ENCODE results near the gene SPTBN2.

Gene SPTBN2

DNA sequence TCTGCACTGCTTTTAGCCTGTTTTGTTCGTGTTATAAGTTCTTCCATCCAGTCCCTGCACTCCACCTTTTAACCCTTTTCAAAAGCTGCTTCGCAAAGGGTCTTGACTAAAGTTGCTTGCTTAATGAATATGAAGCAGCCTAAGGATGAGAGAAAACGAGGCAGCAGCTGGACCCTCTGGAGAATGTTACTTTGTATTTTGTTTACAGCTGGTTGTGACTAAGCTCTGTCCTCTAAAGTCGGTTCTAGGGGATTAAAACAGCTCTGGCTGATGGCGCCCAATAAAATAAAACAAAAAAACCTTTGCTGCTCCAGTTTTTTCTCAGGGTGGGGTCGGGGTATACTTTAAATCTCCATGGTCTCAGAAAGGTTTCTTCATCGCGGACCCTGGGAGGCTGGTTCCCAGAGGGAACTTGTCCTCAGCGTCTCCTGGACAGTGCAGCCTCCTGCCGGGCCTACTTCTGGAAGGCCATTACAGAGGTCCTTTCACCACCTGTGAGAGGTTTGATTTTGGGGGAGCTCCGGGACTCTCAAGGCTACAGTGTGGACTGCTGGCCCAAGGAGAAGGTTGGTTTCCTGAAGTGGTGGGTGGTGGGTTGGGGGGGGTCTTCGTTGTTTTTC lies 91.3 kb downstream of the SPTBN2 start:
- DNase-seq = no peak

DNA sequence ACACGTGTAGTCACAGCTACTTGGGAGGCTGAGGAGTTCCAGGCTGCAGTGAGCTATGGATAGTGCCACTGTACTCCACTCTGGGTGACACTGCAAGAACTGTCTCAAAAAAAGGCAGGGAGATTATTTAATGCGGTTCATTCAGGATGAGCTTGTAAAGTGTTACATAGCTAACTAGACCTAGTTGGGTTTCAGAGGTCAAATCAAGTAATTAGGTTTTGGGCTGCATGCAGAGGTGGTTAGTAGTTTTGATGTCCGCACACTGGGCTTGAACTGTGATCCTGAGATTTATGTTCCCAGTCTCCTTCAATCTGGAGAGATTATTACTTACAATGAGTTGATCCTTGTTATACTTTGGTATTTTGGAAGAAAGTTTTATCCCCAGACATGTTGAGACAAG lies 92.6 kb downstream of the SPTBN2 start:
- DNase-seq = no peak
